Measurements from ENCODE around the gene LIN28B.

DNA sequence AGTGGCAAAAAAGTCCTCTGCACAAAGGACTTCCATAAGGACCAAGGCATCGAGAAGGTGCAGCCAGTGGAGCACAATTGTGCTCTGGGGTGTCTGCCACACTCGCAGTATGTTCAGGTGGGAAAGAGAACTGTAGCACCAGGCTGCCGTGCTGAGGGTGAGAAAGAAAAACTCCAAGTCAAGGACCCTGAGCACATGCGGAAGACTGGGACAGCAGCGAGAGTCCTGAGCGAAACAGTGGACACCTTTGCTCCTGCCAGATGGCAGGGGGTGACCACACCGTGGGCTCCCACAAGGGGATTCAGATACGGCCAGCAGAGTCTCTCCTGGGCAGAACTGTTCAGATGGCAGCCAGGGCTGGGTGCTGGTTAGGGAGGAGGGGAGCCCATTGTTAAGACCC, 149.4 kb downstream of the LIN28B start:
- no peak for TF ChIP-seq POLR2A (IDR thresholded peaks at IDR 0.05)
- TF ChIP-seq, protein P1, sequence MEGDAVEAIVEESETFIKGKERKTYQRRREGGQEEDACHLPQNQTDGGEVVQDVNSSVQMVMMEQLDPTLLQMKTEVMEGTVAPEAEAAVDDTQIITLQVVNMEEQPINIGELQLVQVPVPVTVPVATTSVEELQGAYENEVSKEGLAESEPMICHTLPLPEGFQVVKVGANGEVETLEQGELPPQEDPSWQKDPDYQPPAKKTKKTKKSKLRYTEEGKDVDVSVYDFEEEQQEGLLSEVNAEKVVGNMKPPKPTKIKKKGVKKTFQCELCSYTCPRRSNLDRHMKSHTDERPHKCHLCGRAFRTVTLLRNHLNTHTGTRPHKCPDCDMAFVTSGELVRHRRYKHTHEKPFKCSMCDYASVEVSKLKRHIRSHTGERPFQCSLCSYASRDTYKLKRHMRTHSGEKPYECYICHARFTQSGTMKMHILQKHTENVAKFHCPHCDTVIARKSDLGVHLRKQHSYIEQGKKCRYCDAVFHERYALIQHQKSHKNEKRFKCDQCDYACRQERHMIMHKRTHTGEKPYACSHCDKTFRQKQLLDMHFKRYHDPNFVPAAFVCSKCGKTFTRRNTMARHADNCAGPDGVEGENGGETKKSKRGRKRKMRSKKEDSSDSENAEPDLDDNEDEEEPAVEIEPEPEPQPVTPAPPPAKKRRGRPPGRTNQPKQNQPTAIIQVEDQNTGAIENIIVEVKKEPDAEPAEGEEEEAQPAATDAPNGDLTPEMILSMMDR (IDR thresholded peaks at IDR 0.05) = no peak
